GM12873 (cell line): ENCODE measurements around the gene RAPGEF2.

Experiments used
- CTCF ChIP-seq: IDR thresholded peaks from 2 replicates; pipeline ENCODE4 v1.5.1; 2012; ENCODE audit warnings: low read depth, mild to moderate bottlenecking, moderate library complexity, low read length, control low read depth; ENCODE audit not compliant: insufficient read depth; ENCODE audit errors: missing control alignments

The RAPGEF2 gene

GRCh38 chr4:159317203-159317602 is 214.3 kb downstream of the RAPGEF2 start:
- TF ChIP-seq CTCF, result no peak

- no peak for TF ChIP-seq CTCF
These were observed 216.1 kb downstream of the RAPGEF2 start for GRCh38 chr4:159319027-159319426.

GRCh38 chr4:159326480-159326879 is 223.6 kb downstream of the RAPGEF2 start:
- TF ChIP-seq CTCF, result no peak

GRCh38 chr4:159328766-159329165 is 225.9 kb downstream of the RAPGEF2 start:
- no peak for TF ChIP-seq CTCF

GRCh38 chr4:159334461-159334860 is 231.6 kb downstream of the RAPGEF2 start:
- no peak for TF ChIP-seq CTCF

GRCh38 chr4:159337041-159337440 is 234.2 kb downstream of the RAPGEF2 start:
- TF ChIP-seq CTCF, result no peak

GRCh38 chr4:159341522-159341921 is 238.6 kb downstream of the RAPGEF2 start:
- no peak for TF ChIP-seq CTCF

- no peak for TF ChIP-seq CTCF
These were observed 239.5 kb downstream of the RAPGEF2 start for GRCh38 chr4:159342374-159342773.
